IPS-18c (cell line): ENCODE measurements around the gene TMC2.
"Not testable (repeated sequence)": the region's sequence is repeated elsewhere in the genome, so short reads cannot be mapped to it uniquely, and the experiment has no call there.

Source experiments
- H3K4me3 ChIP-seq: 2 replicates; pipeline ENCODE4 v1.7.0; 2013; ENCODE audit warnings: low read depth, mild to moderate bottlenecking, low read length, moderate library complexity; ENCODE audit not compliant: insufficient read depth
- H3K9me3 ChIP-seq: one replicate; pipeline ENCODE4 v1.6.1; 2013; ENCODE audit warnings: mild to moderate bottlenecking, low read length, moderate library complexity; ENCODE audit not compliant: control insufficient read depth, insufficient read depth

Gene TMC2

DNA sequence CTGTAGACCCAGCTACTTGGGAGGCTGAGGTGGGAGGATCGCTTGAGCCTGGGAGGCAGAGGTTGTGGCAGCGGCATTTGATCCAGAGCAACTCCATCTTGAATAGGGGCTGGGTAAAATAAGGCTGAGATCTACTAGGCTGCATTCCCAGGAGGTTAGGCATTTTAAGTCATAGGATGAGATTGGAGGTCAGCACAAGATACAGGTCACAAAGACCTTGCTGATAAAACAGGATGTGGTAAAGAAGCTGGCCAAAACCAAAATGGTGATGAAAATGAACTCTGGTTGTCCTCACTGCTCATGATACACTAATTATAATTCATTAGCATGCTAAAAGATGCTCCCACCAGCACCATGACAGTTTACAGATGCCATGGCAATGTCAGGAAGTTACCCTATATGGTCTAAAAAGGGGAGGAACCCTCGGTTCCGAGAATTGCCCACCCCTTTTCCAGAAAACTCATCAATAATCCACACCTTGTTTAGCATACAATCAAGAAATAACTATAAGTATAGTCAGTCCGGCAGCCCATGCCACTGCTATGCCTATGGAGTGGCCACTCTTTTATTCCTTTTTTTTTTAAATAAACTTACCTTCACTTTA, 13.4 kb upstream of the TMC2 start:
- not testable (repeated sequence) for H3K4me3 ChIP-seq, H3K9me3 ChIP-seq

DNA sequence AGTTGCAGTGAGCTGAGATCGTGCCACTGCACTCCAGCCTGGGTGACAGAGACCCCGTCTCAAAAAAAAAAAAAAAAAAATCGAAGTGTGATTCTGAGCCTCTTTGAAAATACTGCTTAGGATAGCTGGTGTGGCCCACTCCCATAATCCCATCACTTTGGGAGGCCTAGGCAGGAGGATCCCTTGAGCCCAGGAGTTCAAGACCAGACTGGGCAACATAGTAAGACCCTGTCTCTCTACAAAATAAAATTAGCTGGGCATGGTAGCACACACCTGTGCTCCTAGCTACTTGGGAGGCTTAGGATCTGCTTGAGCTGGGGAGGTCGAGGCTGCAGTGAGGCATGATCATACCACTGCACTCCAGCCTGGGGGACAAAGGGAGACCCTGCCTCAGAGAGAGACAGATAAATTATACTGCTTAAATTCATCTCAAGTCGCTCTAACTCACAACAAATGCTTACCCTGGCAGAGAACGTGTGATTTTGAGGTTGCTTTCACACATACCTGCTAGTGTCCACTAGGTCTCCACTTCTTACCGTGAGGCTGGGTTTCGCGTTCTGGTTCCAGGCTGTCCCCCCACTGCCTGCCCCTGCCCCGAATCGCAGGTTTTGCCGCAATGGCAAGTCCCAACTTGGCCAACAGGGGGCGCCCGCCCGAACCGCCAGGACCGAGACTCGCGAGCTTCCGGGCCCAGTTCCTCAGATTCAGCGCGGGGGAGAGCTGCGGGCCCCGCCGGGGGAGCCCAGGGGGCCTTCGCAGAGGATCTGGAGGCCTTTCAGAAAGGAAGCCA, 12.3 kb upstream of the TMC2 start:
- Histone ChIP-seq H3K9me3 (no peaks in the 10 kb centered on the region), H3K4me3 (peak overlapping the region; percentile 81)

DNA sequence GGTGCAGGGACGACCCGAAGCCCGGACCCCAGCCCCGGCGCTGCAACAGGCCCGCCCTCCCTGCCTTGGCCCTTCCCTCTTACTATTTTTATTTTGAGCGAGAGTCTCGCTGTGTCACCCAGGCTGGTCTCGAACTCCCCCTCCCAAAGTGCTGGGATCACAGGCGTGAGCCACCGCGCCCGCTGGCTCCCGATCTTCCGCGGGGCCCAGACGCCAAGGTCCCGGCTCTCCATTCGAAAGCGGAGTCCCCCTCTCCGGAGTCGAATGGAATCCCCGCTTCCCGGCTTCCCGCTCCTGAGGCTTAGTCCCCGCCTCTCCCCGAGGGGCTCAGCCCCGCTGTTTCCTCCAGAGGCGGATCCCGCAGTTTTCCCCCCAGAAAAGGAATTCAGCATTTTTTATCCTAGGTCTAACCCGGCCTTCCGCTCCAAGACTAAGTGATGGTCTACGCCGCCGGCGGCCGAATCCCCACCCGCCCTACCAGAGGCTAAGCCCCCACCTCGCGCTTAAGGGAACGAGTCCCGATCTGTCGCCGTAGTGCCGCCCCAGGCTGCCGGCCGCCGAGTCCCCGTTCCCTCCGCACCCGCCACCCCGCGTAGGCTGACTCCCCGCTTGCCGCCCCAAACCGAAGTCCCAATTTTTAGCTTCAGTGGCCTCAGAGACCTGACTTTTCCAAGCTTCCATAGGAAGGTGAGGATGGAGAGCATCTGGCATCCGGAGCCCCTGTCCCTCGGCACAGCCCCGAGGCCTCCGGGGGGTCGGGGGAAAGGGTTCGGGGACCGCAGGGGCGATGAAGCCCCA, 11.5 kb upstream of the TMC2 start:
- Histone ChIP-seq H3K9me3 (no peaks in the 10 kb centered on the region), H3K4me3 (peak overlapping the region; percentile 81)

DNA sequence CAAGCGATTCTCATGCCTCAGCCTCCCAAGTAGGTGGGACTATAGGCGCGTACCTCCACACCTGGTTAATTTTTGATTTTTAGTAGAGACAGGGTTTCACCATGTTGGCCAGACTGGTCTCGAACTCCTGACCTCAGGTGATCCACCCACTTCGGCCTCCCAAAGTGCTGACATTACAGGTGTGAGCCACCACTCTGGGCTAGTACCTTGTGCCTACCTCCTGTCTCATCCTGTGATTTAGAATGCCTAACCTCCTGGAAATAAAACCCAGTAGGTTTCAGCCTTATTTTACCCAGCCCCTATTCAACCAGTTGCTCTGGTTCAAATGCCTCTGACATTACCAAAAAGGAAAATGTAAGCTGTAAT, 10.2 kb upstream of the TMC2 start:
- H3K9me3 ChIP-seq, H3K4me3 ChIP-seq: not testable (repeated sequence)

DNA sequence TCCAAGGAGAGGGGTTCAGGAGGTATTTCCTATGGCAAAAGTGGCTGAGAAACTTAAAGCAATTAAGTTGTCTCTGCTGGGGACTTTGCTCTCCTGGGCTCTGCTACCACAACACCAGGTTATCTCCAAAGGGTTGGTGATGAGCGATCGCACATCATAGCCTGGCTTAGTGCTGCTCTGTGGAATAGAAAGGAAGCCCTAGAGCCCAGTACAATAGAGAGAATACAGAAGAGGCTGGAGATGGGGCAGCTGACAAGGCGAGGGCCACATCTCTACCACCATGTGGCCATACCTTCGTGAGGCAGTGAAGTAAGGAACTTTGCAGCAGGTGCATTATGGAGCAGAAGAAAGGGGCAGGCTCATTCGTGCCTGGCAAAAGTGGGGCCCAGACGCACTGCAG, 8.6 kb upstream of the TMC2 start:
- H3K4me3 ChIP-seq, result no peak overlapping the region
- no peaks in the 10 kb centered on the region for H3K9me3 ChIP-seq

- H3K9me3 ChIP-seq, result no peaks in the 10 kb centered on the region
- H3K4me3 ChIP-seq, result no peak overlapping the region
Measured at GRCh38 chr20:2528671-2529271, 7.6 kb upstream of the TMC2 start.

- no peaks in the 10 kb centered on the region for H3K9me3 ChIP-seq
- H3K4me3 ChIP-seq, result no peak overlapping the region
Measured at GRCh38 chr20:2533118-2533517, 3.3 kb upstream of the TMC2 start.

DNA sequence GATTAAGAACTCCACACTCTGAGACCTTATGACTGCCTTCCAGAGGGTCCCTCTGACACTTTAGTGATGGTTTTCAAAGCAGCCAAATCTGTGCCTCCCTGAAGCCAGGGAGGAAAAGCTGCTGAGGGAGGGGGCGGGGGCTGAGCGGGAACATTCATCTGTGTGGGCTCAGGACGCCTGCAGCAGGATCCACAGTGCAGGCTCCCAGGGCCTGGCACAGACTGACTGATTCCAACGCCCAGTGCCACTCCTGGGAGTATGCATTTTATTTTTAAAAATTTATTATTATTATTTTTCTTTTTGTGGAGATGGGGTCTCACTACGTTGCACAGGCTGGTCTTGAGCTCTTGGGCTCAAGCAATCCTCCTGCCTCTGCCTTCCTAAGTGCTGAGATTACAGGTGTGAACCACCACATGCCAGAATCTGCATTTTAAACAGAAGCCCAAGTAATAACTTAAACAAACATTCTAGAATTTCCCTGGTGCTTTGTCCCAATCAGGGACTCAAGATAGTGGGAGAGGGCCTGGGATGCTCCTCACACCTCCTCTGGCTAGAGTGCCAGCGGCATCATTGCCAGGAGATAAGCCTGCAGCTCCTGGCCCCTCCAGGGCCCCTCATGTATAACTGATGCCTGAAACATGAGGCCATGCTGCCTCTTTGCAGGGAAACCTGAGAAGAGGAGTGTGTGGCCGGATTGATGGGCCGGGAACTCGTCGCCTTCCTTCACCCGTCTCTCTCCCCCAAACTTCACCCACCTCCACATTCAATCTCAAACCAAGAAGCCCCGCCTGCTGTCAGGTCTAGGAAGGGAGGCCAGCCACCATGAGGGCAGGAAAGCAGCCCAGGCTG, 438 bp upstream of the TMC2 start:
- no peak overlapping the region for H3K4me3 ChIP-seq
- no peaks in the 10 kb centered on the region for H3K9me3 ChIP-seq

DNA sequence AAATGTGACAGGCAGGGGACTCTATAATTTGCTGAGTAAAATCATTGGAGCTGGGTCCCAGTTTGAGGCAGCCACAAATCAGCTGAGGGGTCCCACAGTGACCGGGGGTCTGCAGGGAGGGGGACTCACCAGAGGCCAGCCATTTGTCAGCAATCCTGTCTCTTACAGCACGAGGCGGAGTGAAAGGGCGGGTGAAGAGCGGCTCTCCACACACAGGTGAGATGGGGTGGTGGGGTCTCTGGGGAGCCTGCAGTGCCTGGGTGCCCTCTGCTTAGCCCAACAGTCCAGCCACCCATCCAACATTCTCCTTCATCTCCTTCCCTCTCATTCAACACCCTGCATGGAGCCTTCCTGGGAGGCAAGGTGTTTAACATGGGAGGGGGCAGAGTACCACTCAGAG, 728 bp downstream of the TMC2 start:
- H3K4me3 ChIP-seq, result no peak overlapping the region
- no peaks in the 10 kb centered on the region for H3K9me3 ChIP-seq

GRCh38 chr20:2538356-2538755, 2.0 kb downstream of the TMC2 start:
- Histone ChIP-seq H3K9me3 (no peaks in the 10 kb centered on the region), H3K4me3 (no peak overlapping the region)

DNA sequence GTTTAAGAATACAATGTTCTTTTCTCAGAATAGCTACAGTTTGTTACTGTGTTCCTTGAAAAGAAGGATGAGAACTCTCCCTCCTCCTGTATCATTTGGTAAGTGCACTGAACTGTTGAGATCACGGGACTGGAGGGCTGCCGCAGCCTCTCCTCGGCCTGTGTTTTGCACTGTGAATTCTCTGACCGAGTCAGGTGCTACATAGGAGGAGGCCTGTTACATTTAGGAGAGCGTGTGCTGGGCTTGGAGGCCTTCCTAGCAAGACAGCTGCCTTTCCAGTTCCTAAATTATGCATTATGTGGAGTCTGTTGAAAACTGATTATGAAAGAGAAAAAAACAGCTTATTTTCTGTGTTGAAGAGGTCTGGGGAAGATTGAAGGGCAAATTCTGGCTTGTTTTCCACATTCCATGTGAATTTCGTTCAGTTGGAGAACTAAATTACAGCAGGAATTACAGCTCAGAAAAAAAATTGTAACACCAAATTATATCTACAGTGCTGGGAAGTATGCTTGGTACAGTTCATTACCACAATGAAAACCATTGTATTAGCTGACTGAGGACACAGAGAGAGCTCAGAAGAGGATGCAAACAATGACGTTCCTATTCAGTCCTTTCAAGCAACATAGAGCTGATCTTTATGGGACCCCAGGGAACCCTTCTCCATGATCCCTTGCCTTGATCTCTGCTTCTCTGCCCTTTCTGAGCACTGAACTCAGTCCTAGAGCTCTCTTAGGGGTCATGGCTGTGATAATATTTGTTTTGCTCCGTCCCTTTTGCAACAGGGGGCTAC, 2.8 kb downstream of the TMC2 start:
- Histone ChIP-seq H3K4me3 (no peak overlapping the region), H3K9me3 (no peaks in the 10 kb centered on the region)

GRCh38 chr20:2541940-2542339, 5.6 kb downstream of the TMC2 start:
- Histone ChIP-seq H3K4me3 (no peak overlapping the region), H3K9me3 (no peaks in the 10 kb centered on the region)

DNA sequence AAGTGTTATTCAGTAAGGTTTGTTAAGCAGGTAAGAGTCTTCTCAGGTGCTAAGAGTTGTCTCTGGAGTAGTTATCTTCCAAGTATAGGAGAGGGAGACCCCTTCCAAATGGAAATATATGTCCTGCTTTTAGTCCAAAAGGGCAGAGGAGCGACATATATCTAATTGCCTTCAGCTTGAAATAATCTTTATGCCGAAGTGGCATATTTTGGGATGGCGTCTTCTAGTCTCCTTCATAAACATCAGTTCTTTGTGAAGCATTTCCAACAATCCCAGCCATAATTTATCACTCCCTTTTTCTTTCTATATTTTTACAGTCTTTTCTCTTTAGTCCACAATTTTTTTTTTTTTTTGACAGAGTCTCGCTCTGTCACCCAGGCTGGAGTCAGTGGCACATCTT, 6.0 kb downstream of the TMC2 start:
- no peak overlapping the region for H3K4me3 ChIP-seq
- no peaks in the 10 kb centered on the region for H3K9me3 ChIP-seq

DNA sequence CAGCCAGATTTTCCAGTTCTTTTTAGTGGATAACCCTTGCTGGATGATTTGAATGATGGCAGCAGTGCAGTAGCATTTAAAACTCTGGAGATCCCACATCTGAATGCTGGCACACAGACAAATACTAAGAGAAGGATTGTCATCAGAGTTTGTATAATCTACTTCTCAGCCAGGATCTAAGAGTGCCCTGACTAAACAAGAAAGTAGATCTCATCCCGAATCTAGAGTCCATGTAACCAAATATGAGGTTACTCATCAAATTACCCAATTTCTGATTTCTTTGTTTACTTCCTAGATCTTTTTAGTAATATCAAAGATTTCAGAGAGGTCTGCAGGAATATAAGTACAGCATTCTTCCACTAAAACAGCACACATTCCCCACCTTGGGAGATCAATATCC, 7.8 kb downstream of the TMC2 start:
- Histone ChIP-seq H3K4me3 (no peak overlapping the region), H3K9me3 (no peaks in the 10 kb centered on the region)

- H3K9me3 ChIP-seq, result no peaks in the 10 kb centered on the region
- no peak overlapping the region for H3K4me3 ChIP-seq
Measured at GRCh38 chr20:2545594-2545993, 9.2 kb downstream of the TMC2 start.

- peak overlapping the region; percentile 53 for H3K4me3 ChIP-seq
- no peaks in the 10 kb centered on the region for H3K9me3 ChIP-seq
Measured at GRCh38 chr20:2557873-2558580, 21.7 kb downstream of the TMC2 start.
